SIG-M5 treated with dmso at 0.1 percent for 504 hours (cell line): ENCODE results near the gene ASAP3.

Experiments
- DNase-seq: peaks from one replicate; lab custom pipeline; 2025; ENCODE audit not compliant: unreplicated experiment; lab: John Stamatoyannopoulos, UW

The ASAP3 gene

DNA sequence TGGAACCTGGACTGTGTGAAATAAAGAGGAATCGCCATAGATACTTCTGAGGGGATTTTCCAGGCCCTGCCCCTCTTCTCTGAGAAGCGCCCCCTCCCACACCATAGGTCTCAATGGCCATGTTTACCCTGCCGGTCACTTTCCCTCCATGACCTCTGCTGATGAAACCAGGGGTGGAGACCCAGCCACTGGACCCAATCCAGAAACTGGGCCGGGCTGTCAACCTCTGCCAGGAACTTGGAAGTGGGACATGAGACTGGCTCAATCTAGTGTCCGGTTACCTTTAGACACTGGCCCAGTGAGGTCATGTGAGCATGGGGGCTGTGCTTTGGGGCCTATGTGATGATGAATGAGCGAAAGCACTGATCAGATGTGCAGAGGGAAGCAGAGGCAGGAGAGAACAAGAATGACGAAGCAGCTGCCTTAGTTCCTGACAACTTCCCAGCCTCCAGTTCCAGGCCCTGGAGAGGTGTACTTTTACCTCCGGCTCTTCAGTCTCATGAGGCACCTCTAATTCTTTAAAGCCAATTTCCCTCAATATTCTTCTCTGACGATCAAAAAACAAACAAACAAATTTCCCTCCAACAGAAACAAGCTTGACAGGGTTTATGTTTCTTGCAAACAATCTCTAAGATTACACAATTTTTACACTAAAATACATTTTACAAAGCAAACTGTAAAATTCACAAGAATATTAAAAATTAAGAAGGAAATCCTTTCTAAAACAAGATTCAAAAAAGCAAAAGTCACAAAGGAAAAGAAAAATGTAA, 4.9 kb downstream of the ASAP3 start:
- no peak for DNase-seq

DNA sequence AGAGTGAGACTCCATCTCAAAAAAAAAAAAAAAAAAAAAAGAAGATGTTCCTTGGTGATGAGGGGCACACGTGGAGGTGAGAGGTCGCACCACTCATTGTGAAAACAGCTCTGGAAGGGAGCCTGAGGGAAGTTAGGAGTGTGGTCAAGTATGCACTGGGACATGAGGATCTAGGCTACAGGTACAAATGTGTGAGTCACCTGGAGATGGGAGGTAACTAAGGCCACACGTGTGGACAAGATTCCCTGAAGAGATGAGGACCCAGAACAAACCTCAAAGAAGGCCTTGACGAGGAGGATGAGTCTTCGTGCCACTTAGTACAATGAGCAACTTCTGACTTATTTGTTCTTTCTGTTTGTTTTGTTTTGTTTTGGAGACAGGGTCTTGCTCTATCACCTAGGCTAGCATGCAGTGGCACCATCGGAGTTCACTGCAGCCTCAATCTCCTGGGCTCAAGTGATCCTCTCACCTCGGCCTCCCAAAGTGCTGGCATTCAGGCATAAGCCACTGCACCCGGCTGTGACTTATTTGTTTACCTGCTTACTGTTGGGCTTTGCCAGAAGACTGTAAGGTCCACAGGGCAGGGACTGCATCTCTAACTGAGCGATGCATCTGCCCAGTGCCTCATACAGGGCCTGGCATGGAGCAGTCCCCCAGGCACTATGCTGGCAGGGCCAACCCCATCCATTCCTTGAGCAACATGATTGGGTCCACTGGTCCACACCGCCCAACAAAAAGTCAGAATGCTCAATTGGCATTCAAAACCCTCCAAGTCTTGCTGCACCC, 6.4 kb downstream of the ASAP3 start:
- DNase-seq = no peak

DNA sequence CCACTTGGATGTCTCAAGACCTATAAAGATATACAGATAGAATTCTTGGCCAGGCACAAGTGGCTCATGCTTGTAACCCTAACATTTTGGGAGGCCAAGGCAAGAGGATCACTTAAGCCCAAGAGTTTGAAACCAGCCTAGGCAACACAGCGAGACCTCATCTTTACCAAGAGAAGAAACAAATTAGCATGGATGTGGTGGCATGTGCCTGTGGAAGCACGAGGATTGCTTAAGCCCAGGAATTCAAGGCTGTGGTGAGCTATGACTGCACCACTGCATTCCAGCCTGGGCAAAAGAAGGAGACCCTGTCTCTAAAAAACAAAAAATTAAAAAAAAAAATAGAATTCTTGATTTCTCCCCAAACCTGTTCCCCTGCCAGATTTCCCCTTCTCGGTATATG, 8.3 kb downstream of the ASAP3 start:
- no peak for DNase-seq

DNA sequence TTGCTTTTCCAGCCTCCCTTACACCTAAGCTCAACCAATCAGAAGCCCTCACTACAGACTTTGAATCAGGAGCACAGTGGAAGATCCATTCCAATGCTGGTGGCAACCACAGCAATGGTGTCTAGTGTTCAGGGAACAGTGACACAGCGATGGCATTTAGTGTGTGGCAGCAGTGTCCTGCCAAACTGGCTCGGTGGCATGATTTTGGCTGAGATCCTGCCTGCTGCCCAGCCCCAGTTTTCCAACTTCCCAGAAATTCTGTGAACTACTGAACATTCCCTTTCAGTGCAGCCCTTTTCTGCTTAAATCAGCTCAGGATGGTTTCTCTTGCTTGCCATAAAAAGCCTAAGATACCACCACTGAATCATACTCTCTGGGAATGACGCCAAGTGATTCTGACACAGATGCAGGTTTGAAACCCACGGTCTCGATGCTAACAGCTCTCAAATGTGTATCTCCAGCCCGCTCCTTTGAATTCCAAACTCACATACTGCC, 8.8 kb downstream of the ASAP3 start:
- no peak for DNase-seq

DNA sequence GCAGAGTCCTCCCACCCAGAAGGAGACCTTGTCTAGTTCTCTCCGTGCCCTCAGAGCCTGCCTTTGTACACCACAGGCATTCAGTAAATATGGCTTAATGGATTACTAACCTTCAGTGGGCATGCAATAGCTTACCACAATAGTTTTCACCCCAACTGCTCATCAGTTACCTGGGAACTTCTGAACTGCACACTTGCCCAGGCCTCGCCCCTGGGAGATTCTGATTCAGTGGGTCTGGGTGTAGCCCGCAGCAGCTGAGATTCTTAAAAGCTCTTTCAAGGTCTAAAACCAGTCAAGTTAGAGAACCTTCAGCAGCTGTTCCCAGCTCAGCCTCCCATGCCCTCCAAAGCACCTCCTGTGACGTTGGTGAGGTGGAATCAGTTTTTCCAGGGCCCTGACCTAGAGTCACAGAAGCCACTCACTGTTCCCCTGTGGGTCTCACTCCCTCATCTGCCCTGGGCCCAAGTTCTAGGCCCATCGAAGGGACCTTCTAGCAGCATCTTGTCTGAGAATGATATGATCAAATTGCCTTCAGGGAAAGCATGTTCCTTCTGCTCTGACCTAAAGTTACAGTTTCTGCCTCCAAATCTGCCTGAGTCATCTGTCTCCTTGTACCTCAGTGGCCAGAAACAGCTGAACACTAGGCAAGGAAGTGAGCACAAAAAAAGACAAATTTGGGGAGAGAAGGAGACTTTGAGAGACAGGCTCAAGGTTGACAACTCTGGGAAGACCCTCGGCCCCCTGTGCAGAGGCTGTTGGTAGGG, 10.8 kb downstream of the ASAP3 start:
- no peak for DNase-seq

DNA sequence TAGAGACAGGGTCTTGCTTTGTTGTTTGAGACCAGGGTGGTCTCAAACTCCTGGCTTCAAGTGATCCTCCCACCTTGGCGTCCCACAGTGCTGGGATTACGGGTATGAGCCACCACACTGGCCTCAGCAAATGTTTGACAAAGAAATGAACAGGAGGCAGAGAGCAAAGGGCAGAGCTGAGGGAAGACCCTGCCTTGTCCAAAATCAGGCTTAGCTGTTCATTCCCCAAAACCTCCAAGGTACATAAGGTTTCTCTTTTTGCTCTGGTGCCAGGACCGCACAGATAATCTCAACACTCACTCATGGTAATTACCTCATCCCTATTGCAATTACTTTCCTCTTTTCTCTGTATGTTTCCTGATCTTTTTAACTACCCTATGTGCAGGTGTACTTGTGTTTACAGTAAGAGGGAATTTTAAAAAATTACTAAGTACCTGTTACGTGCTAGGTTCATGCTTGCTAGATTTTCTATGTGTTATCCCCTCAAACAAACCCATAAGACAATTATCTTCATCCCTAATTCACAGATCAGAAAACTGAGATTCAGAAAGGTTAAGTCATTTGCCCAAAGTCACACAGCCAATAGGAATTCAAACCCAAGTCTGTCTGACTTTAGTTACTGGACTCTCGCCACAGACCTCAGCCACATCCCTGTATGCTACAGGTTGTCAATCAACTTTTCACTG, 11.5 kb downstream of the ASAP3 start:
- DNase-seq = no peak

DNA sequence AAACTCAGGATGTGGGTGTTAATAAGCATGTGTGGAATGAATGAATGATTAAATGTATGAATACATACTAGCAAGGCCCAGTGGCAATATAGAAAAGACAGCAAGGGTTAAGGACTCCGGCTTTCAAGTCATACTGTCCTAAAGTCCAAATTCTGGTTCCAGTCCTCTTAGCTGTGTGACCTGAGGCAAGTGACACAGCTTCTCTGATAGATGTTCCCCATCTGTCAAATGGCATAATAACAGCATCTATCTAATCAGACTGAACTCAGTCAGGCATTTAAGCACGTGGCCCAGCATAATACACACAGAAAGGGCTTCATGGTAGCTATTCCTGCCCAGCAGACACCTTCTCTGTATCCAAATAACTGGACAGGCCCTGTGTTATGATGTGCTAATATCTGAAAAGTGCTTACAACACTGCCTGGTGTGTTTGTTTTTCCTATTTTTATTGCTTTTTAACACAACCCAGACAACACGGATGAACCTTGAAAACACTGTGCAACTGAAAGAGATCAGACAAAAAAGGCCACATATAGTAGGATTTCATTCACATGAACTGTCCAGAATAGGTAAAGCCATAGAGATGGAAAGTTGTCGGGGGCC, 12.4 kb downstream of the ASAP3 start:
- DNase-seq = no peak

DNA sequence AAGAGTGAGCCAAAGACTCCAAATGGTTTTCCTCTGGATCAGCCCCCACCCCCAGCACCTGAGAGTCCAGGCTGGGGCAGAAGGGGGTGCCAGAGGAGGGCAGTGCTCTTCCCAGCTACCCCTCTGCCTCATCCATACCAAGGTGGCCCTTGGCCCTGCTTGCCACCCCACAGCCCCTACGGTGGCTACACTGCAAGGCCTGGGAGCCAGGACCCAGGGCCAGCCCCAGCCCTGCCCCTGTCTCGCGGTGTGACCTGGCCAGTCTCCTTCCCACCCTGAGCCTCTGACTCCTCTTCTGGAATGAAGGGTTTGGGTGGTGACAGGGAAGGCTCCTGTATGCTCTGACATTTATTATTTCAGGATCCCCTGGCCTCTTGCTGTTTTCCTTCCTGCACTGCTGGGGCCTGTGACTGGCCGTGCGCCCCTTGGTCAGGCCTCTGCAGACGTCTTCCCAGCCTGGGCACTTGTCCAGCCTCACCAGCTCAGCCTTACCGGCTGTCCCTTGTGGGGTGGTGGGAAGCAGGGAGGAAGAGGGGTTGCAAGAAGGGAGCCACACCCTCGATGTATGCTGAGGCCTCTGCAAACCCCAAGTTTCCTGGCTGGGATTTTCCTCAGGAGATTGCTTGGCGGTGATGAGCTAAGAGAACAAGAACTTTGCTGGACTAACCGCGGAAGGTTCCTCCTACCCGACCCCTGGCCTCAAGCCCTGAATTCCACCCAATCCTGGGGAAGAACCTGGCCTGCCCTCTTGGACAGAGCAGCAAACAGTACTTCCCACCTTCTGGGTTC, 13.5 kb downstream of the ASAP3 start:
- no peak for DNase-seq

DNA sequence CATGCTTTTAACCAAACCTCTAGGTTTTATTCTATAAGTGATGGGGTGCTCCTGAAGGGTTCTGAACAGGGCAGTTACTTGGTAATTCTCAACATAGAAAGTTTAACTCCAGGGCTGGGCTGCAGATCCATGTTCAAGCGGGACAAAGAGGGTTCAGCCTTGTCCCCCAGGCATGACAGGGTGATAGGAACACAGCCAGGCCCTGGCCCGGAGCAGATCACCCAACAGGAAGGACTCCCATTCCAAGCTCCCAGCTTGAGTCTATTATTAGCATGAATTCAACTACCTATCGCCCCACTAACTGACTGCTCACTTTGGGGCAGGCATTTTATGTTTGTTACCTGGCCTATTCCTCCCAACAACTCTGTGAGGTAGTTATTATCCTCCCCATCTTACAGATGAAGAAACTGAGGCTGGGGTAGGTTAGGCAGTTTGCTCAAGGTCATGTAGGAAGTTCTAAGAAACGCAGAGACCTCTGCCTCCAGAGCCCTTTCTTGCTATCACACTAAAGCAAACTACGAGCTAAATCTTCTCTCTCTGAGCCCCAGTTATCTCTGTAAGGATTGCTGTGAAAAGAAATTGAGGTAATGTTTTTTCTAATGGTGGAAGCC, 14.5 kb downstream of the ASAP3 start:
- DNase-seq = no peak

DNA sequence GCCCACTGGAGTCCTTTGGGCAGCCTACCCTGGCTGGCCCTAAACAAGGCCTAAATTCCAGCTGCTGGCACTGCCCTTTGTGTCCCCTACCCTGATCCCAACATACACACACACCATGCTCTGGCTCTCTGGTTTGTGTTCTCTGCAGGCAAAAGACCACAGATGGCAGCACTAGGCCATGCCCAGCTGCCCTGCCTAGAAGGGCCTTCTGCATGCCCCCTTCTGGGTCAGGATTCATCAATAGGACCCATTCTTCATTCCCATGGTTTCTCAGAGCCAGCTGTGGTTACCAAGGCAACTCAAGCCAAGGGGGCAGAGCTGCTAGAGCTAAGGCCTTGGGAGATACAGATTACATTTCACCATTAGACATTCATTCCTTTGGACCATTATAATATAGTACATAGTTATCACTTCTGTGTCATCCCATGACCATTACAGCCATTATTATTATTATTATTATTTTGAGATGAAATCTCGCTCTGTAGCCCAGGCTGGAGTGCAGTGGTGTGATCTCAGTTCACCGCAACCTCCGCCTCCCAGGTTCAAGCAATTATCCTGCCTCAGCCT, 17.5 kb downstream of the ASAP3 start:
- DNase-seq = no peak

DNA sequence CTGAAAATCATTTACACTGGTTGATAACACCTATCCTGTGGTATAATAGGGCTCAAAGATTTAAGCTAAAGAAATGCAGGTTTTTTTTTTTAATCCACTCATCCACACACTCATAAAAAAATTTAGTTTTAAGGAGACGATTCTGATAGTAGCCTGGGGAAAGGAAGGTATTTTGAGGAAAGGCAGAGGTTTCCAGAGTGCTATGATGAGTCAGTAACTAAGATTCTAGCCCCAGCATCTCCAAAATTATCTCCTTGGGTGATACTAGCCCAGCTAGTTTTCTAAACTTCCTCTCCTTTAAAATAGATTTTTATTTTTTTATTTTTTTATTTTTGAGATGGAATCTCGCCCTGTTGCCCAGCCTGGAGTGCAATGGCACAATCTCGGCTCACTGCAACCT, 20.7 kb downstream of the ASAP3 start:
- DNase-seq = no peak

DNA sequence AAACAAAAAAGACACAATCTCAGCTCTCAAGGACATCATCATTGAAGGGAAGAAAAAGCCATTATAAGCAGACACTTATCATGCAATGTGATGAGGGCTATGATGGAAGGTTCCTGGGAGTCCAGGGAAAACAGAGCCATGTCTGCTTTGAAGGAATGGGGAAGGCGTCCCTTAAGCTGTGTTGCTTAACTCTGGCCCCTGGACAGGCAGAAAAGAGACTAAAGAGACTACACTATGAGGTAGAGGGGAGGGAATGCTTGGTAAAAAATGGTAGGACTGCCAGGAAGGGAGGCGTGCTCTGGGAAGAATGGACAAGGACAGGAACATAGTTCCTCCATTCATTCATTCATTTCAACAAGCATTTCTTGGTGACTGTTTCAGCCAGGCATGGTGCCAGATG, 21.2 kb downstream of the ASAP3 start:
- DNase-seq = no peak

DNA sequence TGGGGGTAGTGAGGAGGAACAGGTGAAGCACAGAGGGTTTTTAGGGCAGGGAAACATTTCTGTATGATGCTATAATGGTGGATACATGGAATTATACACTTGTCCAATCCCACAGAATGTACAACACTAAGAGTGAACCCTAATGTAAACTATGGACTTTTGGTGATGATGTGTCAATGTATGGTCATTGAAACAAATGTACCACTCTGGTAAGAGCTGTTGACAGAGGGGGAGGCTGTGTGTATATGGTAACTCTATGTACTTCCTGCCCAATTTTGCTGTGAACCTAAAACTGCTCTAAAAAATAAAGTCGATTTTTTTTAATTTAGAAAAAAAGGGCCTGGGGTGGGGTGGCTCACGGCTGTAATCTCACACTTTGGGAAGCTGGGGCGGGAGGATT, 22.9 kb downstream of the ASAP3 start:
- DNase-seq = no peak

DNA sequence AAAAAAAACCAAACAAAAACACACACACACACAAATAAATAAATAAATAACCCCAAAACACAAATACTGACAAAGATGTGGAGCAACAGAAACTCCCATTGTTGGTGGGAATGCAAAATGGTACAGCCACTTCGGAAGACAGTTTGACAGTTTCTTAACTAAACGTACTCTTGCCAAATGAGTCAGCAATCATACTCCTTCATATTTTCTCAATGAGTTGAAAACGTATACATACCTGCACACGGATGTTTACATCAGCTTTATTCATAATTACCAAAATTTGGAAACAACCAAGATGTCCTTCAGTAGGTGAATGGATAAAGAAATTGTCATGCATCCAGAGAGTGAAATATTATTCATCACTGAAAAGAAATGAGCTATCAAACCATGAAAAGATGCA, 23.5 kb downstream of the ASAP3 start:
- no peak for DNase-seq

DNA sequence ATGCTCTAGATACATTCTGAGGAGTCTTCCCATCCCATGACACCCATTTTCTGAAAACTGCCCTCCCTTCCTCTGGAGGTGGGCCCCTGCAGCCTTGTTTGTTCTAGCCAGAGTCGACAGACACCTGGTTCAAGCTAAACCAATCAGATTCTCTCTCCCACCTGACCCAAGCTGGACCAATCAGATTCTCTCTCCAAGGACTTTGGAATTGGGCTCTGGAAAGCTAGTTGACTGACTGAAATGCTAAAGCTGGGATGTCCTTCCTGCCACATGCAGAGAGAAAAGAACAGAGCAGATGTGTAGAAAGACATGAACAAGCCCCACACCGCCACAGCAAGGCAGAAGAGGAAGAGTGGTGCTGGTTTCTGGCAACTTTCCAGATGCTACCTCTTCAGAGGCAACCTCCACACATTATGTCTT, 24.6 kb downstream of the ASAP3 start:
- no peak for DNase-seq

DNA sequence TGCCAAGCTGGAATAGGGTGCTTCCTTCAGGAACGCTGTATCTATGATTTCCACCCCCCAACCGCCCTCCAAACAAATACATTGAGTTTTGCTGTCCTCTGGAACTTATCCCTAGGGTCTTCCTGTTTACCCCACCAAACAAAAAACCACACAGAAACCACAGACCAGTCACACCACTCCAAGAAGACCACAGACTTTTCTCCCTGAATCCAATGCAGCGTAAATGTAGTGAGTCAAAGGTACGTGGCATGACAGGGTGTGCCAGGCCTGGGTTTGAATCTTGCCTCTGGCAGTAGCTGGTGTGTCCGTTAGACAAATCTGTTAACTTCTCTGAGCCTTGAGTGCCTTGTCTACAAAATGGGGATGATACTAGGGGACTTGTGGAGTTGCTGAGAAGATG, 27.8 kb downstream of the ASAP3 start:
- no peak for DNase-seq

DNA sequence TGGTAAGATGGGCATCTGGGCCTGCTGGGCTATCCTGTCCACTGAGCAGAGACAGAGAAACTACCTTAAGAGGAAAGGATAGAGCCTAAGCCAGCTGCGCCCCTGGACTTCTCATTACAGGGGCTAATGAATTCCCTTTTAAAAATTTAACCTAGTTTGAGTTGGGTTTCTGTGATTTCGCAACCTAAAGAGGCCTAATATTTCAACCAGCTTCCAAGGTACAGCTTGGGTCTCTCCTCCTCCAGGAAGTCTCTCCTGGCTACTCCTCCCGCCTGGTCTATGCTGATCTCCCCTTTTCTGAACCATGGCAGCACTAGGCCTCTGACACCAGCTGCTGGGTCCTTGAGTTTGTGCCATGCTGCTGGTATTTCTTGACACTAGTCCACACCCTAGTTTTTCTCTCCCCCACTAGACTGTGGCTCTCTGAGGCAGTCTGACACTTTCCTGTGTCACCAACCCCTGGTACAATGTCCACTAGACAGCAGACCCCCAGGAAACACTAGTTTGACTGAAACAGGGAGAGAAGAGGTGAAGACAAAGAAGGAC, 30.5 kb downstream of the ASAP3 start:
- DNase-seq = no peak

DNA sequence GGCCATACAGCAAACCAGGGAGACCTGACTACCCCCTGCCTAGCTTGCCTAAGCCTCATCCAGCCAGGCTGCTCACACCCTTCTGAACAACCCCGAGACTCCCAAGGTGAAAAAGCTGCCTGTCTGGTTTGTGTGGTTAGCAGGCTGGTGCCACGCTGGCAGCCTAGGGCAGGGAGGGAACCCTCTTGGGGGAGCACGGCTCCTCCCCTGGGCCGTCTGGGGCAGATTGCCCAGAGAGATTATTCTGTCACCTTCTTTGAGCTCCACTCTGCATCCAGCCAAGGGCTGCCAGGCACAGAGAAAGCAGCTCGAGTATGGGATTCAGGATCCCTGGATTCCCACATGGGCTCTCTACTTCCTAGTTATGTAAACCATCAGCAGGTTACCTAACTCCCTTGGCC, 32.0 kb downstream of the ASAP3 start:
- DNase-seq = peak; percentile 51

DNA sequence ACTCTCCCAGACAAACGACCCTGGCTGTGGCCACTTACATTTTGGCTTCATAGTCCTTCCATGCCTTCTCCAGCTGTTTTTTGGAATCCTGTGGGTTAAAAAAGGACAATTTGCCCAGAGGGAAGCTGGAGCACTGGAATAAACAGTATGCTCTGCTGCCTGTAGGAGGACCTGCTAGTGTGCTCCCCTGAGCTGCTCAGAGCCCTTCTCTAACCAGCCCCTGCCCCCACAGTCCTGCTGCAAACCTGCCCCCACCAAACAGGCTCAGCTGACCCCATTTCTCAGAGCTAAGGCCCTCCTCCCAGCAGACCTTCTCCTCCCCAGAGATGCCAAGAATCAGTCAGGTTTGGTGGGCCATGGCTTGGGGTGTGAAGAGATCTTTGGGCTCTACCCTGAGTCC, 32.5 kb downstream of the ASAP3 start:
- DNase-seq = no peak
